ENCODE results near the gene FRAT1.
"Not testable (repeated sequence)": the region's sequence is repeated elsewhere in the genome, so short reads cannot be mapped to it uniquely, and the experiment has no call there.

Gene FRAT1

DNA sequence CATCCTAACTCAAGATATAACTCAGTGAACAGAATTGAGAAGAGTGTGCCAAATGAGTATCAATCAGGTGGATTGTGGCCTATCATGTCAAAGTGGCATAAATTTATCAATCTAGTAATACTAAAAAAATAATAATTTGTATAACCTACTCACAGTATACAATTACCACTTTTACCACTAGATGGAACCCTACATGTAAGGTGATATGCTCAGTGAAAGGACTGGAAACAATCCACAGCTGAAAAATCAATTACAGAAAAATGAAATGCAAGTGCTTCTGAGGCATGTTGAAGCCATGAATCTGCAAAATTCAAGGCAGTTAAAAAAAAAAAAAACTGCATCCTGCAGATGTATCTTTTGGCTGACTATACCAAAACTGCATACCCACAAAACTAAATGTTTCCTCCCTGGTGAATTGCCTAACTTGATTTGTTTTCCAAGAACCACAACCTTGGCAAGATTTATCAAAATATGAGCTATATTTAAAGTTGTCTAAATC, 40.5 kb upstream of the FRAT1 start:
- DNase-seq, result peak; percentile 46
- Histone ChIP-seq H3K27me3 (replicated peaks) (no peaks in the 10 kb centered on the region), H3K36me3 (replicated peaks) (no peaks in the 10 kb centered on the region), H3K27ac (peak overlapping the region; percentile 41), H3K4me3 (ENCODE audit: low read depth, low read length) (no peak overlapping the region)
- TF ChIP-seq, protein P1, sequence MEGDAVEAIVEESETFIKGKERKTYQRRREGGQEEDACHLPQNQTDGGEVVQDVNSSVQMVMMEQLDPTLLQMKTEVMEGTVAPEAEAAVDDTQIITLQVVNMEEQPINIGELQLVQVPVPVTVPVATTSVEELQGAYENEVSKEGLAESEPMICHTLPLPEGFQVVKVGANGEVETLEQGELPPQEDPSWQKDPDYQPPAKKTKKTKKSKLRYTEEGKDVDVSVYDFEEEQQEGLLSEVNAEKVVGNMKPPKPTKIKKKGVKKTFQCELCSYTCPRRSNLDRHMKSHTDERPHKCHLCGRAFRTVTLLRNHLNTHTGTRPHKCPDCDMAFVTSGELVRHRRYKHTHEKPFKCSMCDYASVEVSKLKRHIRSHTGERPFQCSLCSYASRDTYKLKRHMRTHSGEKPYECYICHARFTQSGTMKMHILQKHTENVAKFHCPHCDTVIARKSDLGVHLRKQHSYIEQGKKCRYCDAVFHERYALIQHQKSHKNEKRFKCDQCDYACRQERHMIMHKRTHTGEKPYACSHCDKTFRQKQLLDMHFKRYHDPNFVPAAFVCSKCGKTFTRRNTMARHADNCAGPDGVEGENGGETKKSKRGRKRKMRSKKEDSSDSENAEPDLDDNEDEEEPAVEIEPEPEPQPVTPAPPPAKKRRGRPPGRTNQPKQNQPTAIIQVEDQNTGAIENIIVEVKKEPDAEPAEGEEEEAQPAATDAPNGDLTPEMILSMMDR (IDR thresholded peaks at IDR 0.05; ENCODE audit: low read depth, low read length, missing control alignments), result peak; percentile 49
- in situ Hi-C loops (cut with HindIII; ENCODE audit: low pct_ligation_motif_present, low sequenced_read_pairs), result no loop called here

DNA sequence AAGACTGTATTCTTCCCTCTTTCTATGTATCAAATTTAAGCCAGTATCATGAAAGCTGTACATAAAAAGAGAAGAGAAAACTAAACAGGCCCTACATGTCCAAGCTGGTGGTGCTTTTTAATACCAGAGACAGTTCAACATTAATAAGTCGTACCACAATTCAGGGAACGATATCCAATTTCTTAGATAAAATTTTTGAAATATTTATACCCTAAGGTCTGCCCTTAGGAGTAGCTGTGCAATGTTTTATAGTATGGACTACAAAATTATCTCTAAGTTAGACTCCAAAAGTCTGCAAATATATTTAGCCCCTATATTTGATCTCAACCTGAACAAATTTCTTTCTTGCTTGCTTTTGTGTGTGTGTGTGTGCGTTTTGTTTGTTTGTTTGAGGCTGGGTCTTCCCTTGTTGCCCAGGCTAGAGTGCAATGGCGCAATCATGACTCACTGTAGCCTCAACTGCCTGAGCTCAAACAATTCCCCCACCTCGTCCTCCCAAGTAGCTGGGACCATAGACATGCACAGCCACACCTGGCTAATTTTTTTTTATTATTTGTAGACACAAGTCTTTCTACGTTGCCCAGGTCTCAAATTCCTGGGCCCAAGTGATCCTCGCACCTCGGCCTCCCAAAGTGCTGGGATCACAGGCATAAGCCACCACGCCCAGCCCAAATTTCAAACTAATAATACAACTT, 39.8 kb upstream of the FRAT1 start:
- in situ Hi-C loops (cut with HindIII; ENCODE audit: low pct_ligation_motif_present, low sequenced_read_pairs), result no loop called here
- H3K4me3 ChIP-seq (ENCODE audit: low read depth, low read length), result no peak overlapping the region
- peak; percentile 33 for DNase-seq
- H3K27me3 ChIP-seq (replicated peaks), result no peaks in the 10 kb centered on the region
- TF ChIP-seq, protein P1 (IDR thresholded peaks at IDR 0.05; ENCODE audit: low read depth, low read length, missing control alignments), result no peak
- peak overlapping the region; percentile 41 for H3K27ac ChIP-seq
- H3K36me3 ChIP-seq (replicated peaks), result no peaks in the 10 kb centered on the region

DNA sequence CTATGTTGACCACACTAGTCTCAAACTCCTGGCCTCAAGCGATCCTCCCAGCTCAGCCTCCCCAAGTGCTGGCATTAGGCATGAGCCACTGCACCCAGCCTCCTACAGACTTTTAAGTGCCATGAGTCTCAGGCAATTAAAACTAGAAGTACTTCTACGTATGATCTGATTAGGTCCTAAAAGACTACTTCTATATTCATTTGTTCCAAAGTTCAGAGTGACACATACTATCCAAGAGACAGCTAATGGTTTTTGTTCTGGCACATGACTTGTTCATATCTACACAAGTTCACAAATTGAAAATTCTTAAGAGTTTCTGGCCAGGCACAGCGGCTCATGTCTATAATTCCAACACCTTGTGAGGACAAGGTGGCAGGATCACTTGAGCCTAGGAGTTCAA, 38.3 kb upstream of the FRAT1 start:
- Histone ChIP-seq H3K27me3 (replicated peaks) (no peaks in the 10 kb centered on the region), H3K36me3 (replicated peaks) (no peaks in the 10 kb centered on the region), H3K4me3 (ENCODE audit: low read depth, low read length) (no peak overlapping the region), H3K27ac (no peak overlapping the region)
- DNase-seq, result no peak
- TF ChIP-seq, protein P1 (IDR thresholded peaks at IDR 0.05; ENCODE audit: low read depth, low read length, missing control alignments), result no peak
- in situ Hi-C loops (cut with HindIII; ENCODE audit: low pct_ligation_motif_present, low sequenced_read_pairs), result no loop called here

DNA sequence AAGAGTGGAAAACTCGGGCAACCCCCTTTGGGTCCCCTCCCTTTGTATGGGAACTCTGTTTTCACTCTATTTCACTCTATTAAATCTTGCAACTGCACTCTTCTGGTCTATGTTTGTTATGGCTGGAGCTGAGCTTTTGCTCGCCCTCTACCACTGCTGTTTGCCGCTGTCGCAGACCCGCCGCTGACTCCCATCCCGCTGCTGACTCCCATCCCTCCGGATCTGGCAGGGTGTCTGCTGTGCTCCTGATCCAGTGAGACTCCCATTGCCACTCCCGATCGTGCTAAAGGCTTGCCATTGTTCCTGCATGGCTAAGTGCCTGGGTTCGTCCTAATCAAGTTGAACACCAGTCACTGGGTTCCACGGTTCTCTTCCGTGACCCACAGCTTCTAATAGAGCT, 29.0 kb upstream of the FRAT1 start:
- in situ Hi-C loops (cut with HindIII; ENCODE audit: low pct_ligation_motif_present, low sequenced_read_pairs); H3K4me3 ChIP-seq (ENCODE audit: low read depth, low read length); H3K27ac ChIP-seq; H3K36me3 ChIP-seq (replicated peaks); DNase-seq; H3K27me3 ChIP-seq (replicated peaks): not testable (repeated sequence)

DNA sequence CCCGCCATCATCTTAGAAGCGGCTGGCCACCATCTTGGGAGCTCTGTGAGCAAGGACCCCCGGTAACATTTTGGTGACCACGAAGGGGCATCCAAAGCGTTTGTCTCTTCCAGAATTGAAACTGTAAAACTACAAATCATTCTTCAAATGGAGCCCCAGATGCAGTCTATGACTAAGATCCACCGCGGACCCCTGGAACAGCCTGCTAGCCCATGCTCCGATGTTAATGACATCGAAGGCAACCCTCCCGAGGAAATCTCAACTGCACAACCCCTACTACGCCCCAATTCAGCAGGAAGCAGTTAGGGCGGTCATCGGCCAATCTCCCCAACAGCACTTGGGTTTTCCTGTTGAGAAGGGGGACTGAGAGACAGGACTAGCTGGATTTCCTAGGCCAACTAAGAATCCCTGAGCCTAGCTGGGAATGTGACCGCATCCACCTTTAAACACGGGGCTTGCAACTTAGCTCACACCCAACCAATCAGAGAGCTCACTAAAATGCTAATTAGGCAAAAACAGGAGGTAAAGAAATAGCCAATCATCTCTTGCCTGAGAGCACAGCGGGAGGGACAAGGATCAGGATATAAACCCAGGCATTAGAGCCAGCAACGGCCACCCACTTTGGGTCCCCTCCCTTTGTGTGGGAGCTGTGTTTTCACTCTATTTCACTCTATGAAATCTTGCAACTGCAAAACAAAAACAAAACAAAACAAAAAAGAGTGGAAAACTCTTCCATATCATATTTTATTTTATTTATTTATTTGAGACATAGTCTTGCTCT, 28.3 kb upstream of the FRAT1 start:
- H3K27ac ChIP-seq; H3K36me3 ChIP-seq (replicated peaks); H3K4me3 ChIP-seq (ENCODE audit: low read depth, low read length); H3K27me3 ChIP-seq (replicated peaks); in situ Hi-C loops (cut with HindIII; ENCODE audit: low pct_ligation_motif_present, low sequenced_read_pairs); DNase-seq: not testable (repeated sequence)

DNA sequence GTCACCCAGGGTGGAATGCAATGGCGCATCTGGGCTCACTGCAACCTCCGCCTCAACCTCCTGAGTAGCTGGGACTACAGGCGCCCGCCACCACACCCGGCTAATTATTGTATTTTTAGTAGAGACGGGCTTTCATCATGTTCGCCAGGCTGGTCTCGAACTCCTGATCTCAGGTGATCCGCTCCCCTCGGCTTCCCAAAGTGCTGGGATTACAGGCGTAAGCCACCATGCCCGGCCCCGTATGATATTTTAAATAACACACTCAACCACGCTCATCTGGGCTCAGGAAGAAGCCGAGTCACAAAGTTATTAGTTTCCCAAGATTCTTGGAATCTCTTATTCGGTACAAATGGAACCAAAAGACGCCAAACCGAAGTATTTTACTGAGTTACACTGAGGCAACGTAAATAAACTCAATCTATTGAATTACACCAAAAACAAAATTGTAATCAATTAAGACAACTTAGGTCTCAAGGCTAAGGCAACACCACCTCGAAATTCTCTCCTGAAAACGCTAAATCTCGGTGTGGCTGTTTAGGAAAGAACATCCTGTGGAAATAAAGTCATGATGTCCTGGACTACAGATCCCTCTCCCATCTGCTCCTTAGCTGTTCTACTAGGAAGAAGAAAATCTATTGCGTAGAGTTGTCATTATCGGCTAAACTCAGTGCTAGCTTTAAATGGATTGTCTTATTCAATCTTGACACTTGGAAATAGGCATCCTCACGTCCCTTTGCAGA, 27.5 kb upstream of the FRAT1 start:
- no peak for DNase-seq
- TF ChIP-seq, protein P1 (IDR thresholded peaks at IDR 0.05; ENCODE audit: low read depth, low read length, missing control alignments), result no peak
- Histone ChIP-seq H3K27ac (peak overlapping the region; percentile 86), H3K36me3 (replicated peaks) (no peaks in the 10 kb centered on the region), H3K4me3 (ENCODE audit: low read depth, low read length) (peak overlapping the region; percentile 87), H3K27me3 (replicated peaks) (no peaks in the 10 kb centered on the region)
- in situ Hi-C loops (cut with HindIII; ENCODE audit: low pct_ligation_motif_present, low sequenced_read_pairs), result no loop called here

Measured in brain microvascular endothelial cell (primary cell).